Loucy (cell line): ENCODE data around the gene CFAP52.

Experiments used
- CTCF ChIP-seq: fragments of 200-600 bp; sonication (generic); conservative IDR thresholded peaks from 2 replicates; pipeline ENCODE4 v1.5.1; 2014; ENCODE audit warnings: mild to moderate bottlenecking, antibody characterized with exemption, low read length
- EZH2phosphoT487 ChIP-seq: fragments of 200-600 bp; IDR thresholded peaks from 2 replicates; pipeline ENCODE4 v1.6.1; 2018; ENCODE audit warnings: antibody characterized with exemption, mild to moderate bottlenecking, moderate library complexity, borderline replicate concordance

- no peak for TF ChIP-seq CTCF
- no peak for TF ChIP-seq EZH2phosphoT487
Observed at GRCh38 chr17:9568004-9568403, 8.4 kb upstream of the CFAP52 start.
